ENCODE results near the gene ZNF385B. TPM values are rescaled to one million over a fixed set of nuclear protein-coding genes. Genes with fewer than 3 reads are reported as not detected.

Gene ZNF385B
- total and polyA plus RNA-seq, 2 donors (not counting 1 experiment from before 2014, with no cell fraction given): not detected

DNA sequence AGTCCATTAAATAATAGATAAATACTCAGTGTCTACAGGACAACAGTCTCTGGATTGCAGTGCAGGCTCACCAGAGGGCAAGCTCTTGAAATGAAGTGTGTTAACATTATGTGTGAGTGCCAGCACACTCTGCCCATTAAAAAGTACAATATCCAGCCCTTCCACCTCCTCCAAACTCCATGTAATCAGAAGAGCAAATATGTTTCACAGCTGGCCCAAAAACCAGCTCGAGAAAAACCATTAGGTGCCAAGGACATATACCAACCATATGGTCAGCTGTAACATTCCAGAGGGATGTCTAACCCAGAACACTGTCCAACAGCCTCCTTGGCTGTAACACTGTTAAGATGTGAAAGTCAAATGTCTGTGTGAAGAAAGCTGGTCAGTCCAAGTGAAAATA is 112.2 kb downstream of the ZNF385B start:
- Histone ChIP-seq H3K79me2 (ENCODE audit: control insufficient read depth, insufficient read depth, low read length) (no peaks in the 10 kb centered on the region), H3K27ac (ENCODE audit: low read length in 2 of 2) (no peak overlapping the region), H2AFZ (ENCODE audit: insufficient read depth, low read depth, low read length, poor library complexity, severe bottlenecking) (no peak overlapping the region), H3K9me3 (ENCODE audit: control extremely low read depth in 1 of 3, control insufficient read depth in 2 of 3, insufficient read depth in 1 of 3, low read length in 2 of 3) (no peaks in the 10 kb centered on the region), H3K27me3 (replicated peaks in 1 of 4; ENCODE audit: control extremely low read depth in 1 of 4, control insufficient read depth in 3 of 4, insufficient read depth in 4 of 4, low read length in 3 of 4) (peaks cover 0 to 2% (median 0%) of the 10 kb centered on the region in 4 experiments), H3K4me1 (ENCODE audit: control insufficient read depth in 2 of 2, insufficient read depth in 2 of 2, low read length in 2 of 2) (no peaks in the 10 kb centered on the region), H3K4me2 (replicated peaks; ENCODE audit: low read depth, low read length, poor library complexity, severe bottlenecking) (no peak overlapping the region), H3K9ac (ENCODE audit: low read length) (no peak overlapping the region), H4K20me1 (ENCODE audit: control insufficient read depth, insufficient read depth, low read length, poor library complexity, severe bottlenecking) (no peaks in the 10 kb centered on the region), H3K36me3 (replicated peaks in 1 of 2; ENCODE audit: control extremely low read depth in 1 of 2, control insufficient read depth in 1 of 2, extremely low read depth in 1 of 2, insufficient read depth in 2 of 2, low read length in 1 of 2) (no peaks in the 10 kb centered on the region), H3K4me3 (ENCODE audit: control extremely low read depth in 1 of 5, extremely low read depth in 1 of 5, insufficient read depth in 1 of 5, low read depth in 2 of 5, low read length in 4 of 5) (no peak overlapping the region)
- whole genome bisulfite sequencing (ENCODE audit: insufficient coverage): 71% methylated on average over 1 of the region's 1 CpG
- ChIA-PET POLR2A (no interaction called here), CTCF (interaction anchor here (0.6 to 1.6 kb wide), 4 partner anchors 529 to 1760 kb away, joined by 3 to 6 read pairs (median 3); no protein-coding TSS in a partner anchor)
- intact Hi-C loops (cut with micrococcal nuclease): no loop called here
- H3K4me3 Mint-ChIP-seq: no peak overlapping the region
- no peak overlapping the region for H3K27ac Mint-ChIP-seq
- H3K9me3 Mint-ChIP-seq (ENCODE audit: insufficient read depth): no peaks in the 10 kb centered on the region
- DNase-seq (no peak), ATAC-seq (ENCODE audit: low read depth) (no peak)
- H3K4me1 Mint-ChIP-seq: no peaks in the 10 kb centered on the region
- TF ChIP-seq CTCF (IDR thresholded peaks at IDR 0.05) (no peak), EZH2 (IDR thresholded peaks at IDR 0.05; ENCODE audit: borderline replicate concordance, insufficient read depth, low read depth, low read length, poor library complexity, severe bottlenecking) (no peak)
- peaks cover 6% of the 10 kb centered on the region for H3K27me3 Mint-ChIP-seq

- Histone ChIP-seq H3K4me3 (ENCODE audit: control extremely low read depth in 1 of 5, extremely low read depth in 1 of 5, insufficient read depth in 1 of 5, low read depth in 2 of 5, low read length in 4 of 5) (no peak overlapping the region), H3K27ac (ENCODE audit: low read length in 2 of 2) (no peak overlapping the region), H3K4me2 (replicated peaks; ENCODE audit: low read depth, low read length, poor library complexity, severe bottlenecking) (no peak overlapping the region), H3K9ac (ENCODE audit: low read length) (no peak overlapping the region), H3K36me3 (replicated peaks in 1 of 2; ENCODE audit: control extremely low read depth in 1 of 2, control insufficient read depth in 1 of 2, extremely low read depth in 1 of 2, insufficient read depth in 2 of 2, low read length in 1 of 2) (no peaks in the 10 kb centered on the region), H2AFZ (ENCODE audit: insufficient read depth, low read depth, low read length, poor library complexity, severe bottlenecking) (no peak overlapping the region), H3K9me3 (ENCODE audit: control extremely low read depth in 1 of 3, control insufficient read depth in 2 of 3, insufficient read depth in 1 of 3, low read length in 2 of 3) (no peaks in the 10 kb centered on the region), H3K79me2 (ENCODE audit: control insufficient read depth, insufficient read depth, low read length) (no peaks in the 10 kb centered on the region), H3K4me1 (ENCODE audit: control insufficient read depth in 2 of 2, insufficient read depth in 2 of 2, low read length in 2 of 2) (no peaks in the 10 kb centered on the region), H4K20me1 (ENCODE audit: control insufficient read depth, insufficient read depth, low read length, poor library complexity, severe bottlenecking) (no peaks in the 10 kb centered on the region), H3K27me3 (replicated peaks in 1 of 4; ENCODE audit: control extremely low read depth in 1 of 4, control insufficient read depth in 3 of 4, insufficient read depth in 4 of 4, low read length in 3 of 4) (peaks cover 0 to 2% (median 0%) of the 10 kb centered on the region in 4 experiments)
- Mint-ChIP-seq H3K27me3 (peaks cover 10% of the 10 kb centered on the region), H3K4me3 (no peak overlapping the region), H3K9me3 (ENCODE audit: insufficient read depth) (no peaks in the 10 kb centered on the region), H3K4me1 (no peaks in the 10 kb centered on the region), H3K27ac (no peak overlapping the region)
- ATAC-seq (ENCODE audit: low read depth) (no peak), DNase-seq (no peak)
- intact Hi-C loops (cut with micrococcal nuclease): no loop called here
- no peak for TF ChIP-seq CTCF (IDR thresholded peaks at IDR 0.05)
- TF ChIP-seq EZH2 (IDR thresholded peaks at IDR 0.05; ENCODE audit: borderline replicate concordance, insufficient read depth, low read depth, low read length, poor library complexity, severe bottlenecking): no peak
- POLR2A ChIA-PET: no interaction called here
- 91% methylated on average over 5 of the region's 5 CpGs for WGBS (ENCODE audit: insufficient coverage)
- CTCF ChIA-PET: no interaction called here
These were observed 114.4 kb downstream of the ZNF385B start for GRCh38 chr2:179746981-179747380.

Data from B cell (primary cell).